DOHH2 (cell line): ENCODE measurements around the gene SF3B6.

Experiments
- EZH2phosphoT487 ChIP-seq: fragments of 200-600 bp; sonication (generic); IDR thresholded peaks from 2 replicates; pipeline ENCODE4 v1.6.1; 2017; ENCODE audit warnings: borderline replicate concordance, mild to moderate bottlenecking, antibody characterized with exemption, low read length, moderate library complexity, mixed read lengths
- TF ChIP-seq, protein P1 (sequence below): fragments of 200-600 bp; sonication (generic); IDR thresholded peaks from one replicate; pipeline ENCODE4 v1.5.1; 2014; ENCODE audit warnings: antibody characterized with exemption, mild to moderate bottlenecking, low read depth, low read length; ENCODE audit not compliant: poor library complexity, severe bottlenecking

DNA sequence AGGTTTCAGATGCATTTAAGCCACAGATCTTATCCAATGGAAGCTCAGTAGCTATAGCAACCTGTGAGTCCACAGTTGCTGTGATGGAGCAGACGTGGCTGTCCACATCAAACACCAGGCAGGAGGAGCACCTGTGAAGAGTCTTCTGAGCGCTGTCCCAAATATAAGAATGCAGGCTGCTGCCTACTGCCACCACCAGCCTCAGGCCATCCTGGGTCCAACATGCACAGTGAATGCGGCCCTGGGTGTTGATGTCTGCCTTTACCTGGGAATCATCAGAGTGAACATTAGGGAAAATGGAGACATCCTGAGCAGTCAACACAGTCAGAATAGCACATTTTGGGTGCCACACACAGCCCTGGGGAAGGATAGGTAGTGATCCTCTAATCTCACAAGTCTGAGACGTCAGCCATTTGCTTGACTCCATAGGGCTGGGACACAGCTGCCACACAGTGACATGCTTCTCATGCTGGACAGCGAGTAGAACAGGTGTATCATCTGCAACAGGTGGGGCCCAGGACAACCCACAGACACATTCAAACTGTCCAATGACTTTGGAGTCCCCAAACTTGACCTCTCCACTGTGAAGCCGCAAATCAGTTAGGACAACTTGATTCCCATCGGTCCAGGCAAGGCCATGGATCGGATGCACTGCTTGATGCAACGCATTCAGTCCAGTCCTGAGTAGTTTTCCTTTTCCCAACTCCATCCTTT, 37.2 kb downstream of the SF3B6 start:
- TF ChIP-seq, protein P1, sequence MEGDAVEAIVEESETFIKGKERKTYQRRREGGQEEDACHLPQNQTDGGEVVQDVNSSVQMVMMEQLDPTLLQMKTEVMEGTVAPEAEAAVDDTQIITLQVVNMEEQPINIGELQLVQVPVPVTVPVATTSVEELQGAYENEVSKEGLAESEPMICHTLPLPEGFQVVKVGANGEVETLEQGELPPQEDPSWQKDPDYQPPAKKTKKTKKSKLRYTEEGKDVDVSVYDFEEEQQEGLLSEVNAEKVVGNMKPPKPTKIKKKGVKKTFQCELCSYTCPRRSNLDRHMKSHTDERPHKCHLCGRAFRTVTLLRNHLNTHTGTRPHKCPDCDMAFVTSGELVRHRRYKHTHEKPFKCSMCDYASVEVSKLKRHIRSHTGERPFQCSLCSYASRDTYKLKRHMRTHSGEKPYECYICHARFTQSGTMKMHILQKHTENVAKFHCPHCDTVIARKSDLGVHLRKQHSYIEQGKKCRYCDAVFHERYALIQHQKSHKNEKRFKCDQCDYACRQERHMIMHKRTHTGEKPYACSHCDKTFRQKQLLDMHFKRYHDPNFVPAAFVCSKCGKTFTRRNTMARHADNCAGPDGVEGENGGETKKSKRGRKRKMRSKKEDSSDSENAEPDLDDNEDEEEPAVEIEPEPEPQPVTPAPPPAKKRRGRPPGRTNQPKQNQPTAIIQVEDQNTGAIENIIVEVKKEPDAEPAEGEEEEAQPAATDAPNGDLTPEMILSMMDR: no peak
- no peak for TF ChIP-seq EZH2phosphoT487
